BLaER1 (cell line): ENCODE results near the gene LGALS7.
"Not testable (repeated sequence)": the region's sequence is repeated elsewhere in the genome, so short reads cannot be mapped to it uniquely, and the experiment has no call there.

Experiments
- H3K27ac ChIP-seq: shearing (Covaris generic); formaldehyde crosslinking; 2 replicates; pipeline ENCODE4 v1.8.1; 2022
- H3K27me3 ChIP-seq: shearing (Covaris generic); formaldehyde crosslinking; 2 replicates; pipeline ENCODE4 v1.8.1; 2022
- H3K36me3 ChIP-seq: shearing (Covaris generic); formaldehyde crosslinking; 2 replicates; pipeline ENCODE4 v1.8.1; 2022
- H3K4me1 ChIP-seq: shearing (Covaris generic); formaldehyde crosslinking; 2 replicates; pipeline ENCODE4 v1.8.1; 2022
- H3K4me2 ChIP-seq: shearing (Covaris generic); formaldehyde crosslinking; 2 replicates; pipeline ENCODE4 v1.8.1; 2022
- H3K4me3 ChIP-seq: shearing (Covaris generic); formaldehyde crosslinking; 2 replicates; pipeline ENCODE4 v1.8.1; 2022
- H3K9ac ChIP-seq: shearing (Covaris generic); formaldehyde crosslinking; 2 replicates; pipeline ENCODE4 v1.8.1; 2022
- H3K9me3 ChIP-seq: shearing (Covaris generic); formaldehyde crosslinking; 2 replicates; pipeline ENCODE4 v1.8.1; 2022
- H4K20me1 ChIP-seq: shearing (Covaris generic); formaldehyde crosslinking; 2 replicates; pipeline ENCODE4 v1.8.1; 2022
- Cebpa-rat ChIP-seq: shearing (Covaris generic); IDR thresholded peaks from 2 replicates; pipeline ENCODE4 v1.8.1; 2022

The LGALS7 gene

DNA sequence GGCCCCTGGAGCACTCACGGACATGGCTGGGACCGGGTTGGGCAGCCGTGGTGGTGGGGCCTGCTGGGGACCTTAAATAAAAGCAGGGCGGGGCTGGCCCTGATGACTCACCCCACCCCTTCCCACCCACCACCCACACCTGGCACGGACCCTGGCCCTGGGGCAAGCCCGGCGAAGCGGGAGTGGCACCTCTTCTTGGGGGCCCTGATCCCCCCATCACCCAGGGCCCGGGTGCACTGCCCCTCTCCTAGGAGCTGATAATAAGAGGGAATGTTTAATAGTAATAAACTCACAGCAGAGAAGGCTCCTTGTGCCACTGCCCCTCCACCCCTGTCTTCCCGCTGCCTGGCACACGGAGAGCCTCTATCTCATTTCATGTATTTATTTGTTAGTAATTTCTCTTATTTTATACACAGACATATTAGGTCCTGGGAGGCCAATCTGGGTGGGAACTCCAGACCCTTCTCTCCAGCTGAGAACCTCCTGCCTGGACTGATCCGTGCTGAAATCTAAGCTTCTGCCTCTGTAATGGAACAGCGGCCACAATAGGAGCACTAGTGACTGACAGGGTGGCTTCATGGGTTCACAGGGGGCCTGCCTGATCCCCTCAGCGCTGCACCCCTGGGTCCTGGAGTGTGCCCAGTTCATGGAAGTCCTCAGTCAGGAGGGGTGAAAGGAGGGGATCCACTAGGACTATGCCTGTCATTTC, at the start of gene LGALS7:
Gene LGALS7, minus strand, starts transcription at position 49 of the 709 bp plus-strand sequence. Its CDS starts 25 bp downstream, at position 24.
- no peaks in the 10 kb centered on the region for H3K9me3 ChIP-seq
- H3K36me3 ChIP-seq: no peaks in the 10 kb centered on the region
- H3K27me3 ChIP-seq: 0 out of 2 replicates have a peak, but pooled peaks cover 3% of the 10 kb centered on the region
- H3K27ac ChIP-seq: no peak within 1 kb of the TSS
- H3K4me2 ChIP-seq: no peak within 1 kb of the TSS
- H3K9ac ChIP-seq: no peak within 1 kb of the TSS
- peaks cover 23% of the 10 kb centered on the region for H3K4me1 ChIP-seq
- no peak within 1 kb of the TSS for H3K4me3 ChIP-seq
- no peak for TF ChIP-seq Cebpa-rat
- no peaks in the 10 kb centered on the region for H4K20me1 ChIP-seq

DNA sequence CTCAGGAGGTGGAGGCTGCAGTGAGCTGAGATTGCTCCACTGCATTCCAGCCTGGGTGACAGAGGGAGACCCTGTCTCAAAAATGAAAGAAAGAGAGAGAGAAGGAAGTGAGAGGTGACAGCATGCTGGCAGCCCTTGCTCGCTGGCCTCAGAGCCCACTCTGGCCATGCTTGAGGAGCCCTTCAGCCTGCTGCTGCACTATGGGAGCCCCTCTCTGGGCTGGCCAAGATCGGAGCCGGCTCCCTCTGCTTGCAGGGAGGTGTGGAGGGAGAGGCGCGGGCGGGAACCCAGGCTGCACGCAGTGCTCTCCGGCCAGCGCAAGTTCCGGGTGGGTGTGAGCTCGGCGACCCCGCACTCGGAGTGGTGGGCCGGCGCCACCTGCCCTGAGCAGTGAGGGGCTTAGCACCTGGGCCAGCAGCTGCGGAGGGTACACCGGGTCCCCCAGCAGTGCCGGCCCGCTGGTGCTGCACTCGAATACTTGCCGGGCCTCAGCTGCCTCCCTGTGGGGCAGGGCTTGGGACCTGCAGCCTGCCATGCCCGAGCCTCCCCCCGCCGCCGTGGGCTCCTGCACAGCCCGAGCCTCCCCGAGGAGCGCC, 48.0 kb upstream of the LGALS7 start:
- H3K27me3 ChIP-seq, H3K9ac ChIP-seq, H3K9me3 ChIP-seq, H3K27ac ChIP-seq, H3K4me3 ChIP-seq, H3K4me2 ChIP-seq, H3K4me1 ChIP-seq: not testable (repeated sequence)
- peaks cover 24% of the 10 kb centered on the region; the same call in 1 of the 2 replicates for H4K20me1 ChIP-seq
- H3K36me3 ChIP-seq: peaks cover 89% of the 10 kb centered on the region

DNA sequence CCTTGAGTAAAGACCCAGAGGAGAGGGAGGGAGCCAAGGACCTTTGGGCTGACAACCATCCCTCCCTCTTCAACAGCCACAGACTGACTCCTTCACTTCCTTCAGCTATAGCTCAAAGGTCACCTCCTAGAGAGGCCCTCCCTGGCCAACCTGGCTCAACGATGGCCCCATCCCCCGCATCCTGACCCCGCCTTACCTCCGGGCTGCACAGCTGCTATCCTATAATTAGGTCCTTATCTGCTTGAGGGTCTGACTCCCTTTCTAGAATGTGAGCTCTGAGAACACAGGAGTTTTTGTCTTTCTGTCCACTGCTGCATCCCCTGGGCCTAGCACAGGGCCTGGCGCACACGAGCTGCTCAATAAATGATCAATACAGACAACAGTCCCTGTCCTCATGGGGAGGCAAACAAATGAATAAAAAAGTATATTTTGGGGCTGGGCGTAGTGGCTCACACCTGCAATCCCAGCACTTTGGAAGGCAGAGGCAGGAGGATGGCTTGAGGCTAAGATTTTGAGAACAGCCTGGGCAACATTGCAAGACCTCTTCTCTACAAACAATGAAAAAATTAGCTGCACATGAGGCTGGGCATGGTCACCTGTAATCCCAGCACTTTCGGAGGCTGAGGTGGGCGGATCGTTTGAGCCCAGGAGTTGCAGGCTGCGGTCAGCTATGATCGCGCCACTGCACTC, 46.1 kb upstream of the LGALS7 start:
- peaks cover 24% of the 10 kb centered on the region; the same call in 1 of the 2 replicates for H4K20me1 ChIP-seq
- peaks cover 10% of the 10 kb centered on the region for H3K9me3 ChIP-seq
- H3K4me2 ChIP-seq: no peak overlapping the region
- H3K27ac ChIP-seq: no peak overlapping the region
- H3K9ac ChIP-seq: no peak overlapping the region
- H3K27me3 ChIP-seq: no peaks in the 10 kb centered on the region
- no peak overlapping the region for H3K4me3 ChIP-seq
- H3K4me1 ChIP-seq: peaks cover 8% of the 10 kb centered on the region; the same call in 1 of the 2 replicates
- H3K36me3 ChIP-seq: peaks cover 89% of the 10 kb centered on the region
- no peak for TF ChIP-seq Cebpa-rat

DNA sequence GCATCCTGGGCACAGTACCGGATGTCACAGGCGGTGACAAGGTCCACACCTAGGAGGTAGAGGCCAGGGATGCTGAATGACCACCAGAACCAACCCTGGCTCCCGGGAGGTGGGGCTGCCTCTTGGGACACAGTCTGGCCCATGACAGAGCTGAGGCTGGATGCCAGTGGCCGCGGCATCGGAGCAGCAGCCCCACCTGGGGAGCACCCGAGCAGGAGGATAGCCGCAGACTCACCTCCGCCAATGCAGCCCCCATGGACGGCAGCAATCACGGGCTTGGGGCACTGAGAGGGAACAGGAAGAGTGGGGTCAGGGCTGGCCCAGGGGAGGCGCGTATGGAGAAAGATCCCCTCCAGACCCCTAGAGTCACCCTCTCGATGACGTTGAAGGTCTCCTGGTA, 43.8 kb upstream of the LGALS7 start:
- no peaks in the 10 kb centered on the region for H3K27me3 ChIP-seq

DNA sequence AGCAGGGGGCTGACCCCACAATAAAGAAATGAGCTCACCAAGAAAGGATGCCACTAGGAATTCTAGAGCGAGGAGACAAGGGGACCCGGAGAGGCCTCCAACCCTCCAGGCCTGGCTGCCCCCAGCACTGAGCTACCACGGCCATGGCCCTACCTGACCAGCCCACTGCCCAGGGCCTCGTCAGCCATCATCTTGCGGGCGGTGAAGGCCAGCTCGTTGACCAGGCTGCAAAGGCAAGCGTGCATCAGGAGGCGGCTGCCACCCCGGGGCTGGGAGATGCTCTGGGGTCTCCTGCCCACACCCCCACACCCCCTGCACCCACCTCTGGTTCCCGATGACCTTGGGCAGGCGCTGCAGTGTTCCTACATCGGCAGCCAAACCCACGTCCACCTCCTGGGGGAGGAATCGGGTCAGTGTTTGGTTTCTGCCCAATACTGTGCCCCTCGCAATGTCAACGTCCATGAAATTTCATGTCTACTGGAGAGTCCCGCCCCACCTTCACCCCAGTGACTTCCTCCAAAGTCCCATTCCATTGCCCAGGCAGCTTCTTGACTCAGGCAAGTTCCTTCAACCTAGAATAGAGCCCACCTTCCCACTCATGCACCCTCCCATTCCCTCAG, 42.9 kb upstream of the LGALS7 start:
- H3K27me3 ChIP-seq: no peaks in the 10 kb centered on the region
- H3K36me3 ChIP-seq: peaks cover 60% of the 10 kb centered on the region
- peaks cover 8% of the 10 kb centered on the region; the same call in 1 of the 2 replicates for H3K4me1 ChIP-seq
- H3K4me3 ChIP-seq: no peak overlapping the region
- H4K20me1 ChIP-seq: peaks cover 20% of the 10 kb centered on the region; the same call in 1 of the 2 replicates
- no peak overlapping the region for H3K4me2 ChIP-seq
- no peak overlapping the region for H3K9ac ChIP-seq
- TF ChIP-seq Cebpa-rat: no peak
- H3K27ac ChIP-seq: no peak overlapping the region
- no peaks in the 10 kb centered on the region for H3K9me3 ChIP-seq

More for the DNA sequence above, 43.8 kb upstream of the LGALS7 start:
- peaks cover 24% of the 10 kb centered on the region; the same call in 1 of the 2 replicates for H4K20me1 ChIP-seq
- H3K4me1 ChIP-seq: peaks cover 8% of the 10 kb centered on the region; the same call in 1 of the 2 replicates
- no peak for TF ChIP-seq Cebpa-rat
- no peak overlapping the region for H3K27ac ChIP-seq
- no peaks in the 10 kb centered on the region for H3K9me3 ChIP-seq
- H3K4me3 ChIP-seq: no peak overlapping the region
- H3K36me3 ChIP-seq: peaks cover 68% of the 10 kb centered on the region
- H3K4me2 ChIP-seq: no peak overlapping the region
- H3K9ac ChIP-seq: no peak overlapping the region

DNA sequence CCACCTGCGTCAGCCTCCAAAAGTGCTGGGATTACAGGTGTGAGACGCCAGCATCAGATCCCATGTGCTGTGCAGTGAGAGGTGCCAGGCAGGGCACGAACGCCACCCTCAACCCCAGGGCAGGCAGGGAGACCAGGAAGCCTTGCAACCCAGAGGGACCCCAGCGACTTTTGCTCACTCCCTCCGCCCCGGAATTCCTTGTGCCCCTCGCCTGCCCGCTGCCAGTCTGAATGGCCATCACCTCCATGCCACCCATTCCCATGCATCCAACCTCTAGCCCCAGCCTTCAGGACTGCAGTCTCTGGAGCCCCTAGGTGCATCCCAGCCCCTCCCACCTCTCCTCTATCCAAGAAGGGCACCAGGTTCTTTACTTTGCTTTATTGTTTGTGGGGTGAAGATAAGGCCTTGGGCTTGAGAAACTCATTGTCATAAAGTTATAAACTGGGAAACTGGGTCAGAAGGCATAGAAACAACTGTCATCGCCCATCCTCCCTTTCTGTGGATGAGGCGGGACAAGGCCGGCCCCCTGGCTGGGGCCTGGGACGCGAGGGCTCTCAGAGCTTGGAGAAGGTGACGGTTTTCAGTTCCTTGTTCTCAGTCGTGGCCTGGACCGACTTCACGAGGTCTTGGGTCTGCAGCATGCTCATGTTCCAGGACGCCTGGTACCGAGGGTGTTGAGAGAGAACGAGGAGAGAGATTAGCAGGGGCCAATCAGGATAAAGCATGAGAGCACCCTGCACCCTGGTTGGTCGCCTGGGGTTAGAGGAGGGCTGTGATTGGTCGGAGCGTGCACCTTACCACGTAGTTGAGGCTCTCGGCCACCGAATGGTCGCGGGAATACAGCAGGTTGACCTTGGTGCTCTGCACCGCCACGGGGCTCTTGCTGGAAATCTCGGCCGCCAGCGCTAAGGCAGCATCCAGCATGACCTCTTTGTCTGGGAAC, 42.0 kb upstream of the LGALS7 start:
- no peak for TF ChIP-seq Cebpa-rat
- Histone ChIP-seq H3K4me2 (no peak overlapping the region), H3K27ac (no peak overlapping the region), H3K4me3 (no peak overlapping the region), H3K9me3 (no peaks in the 10 kb centered on the region), H3K36me3 (peaks cover 52% of the 10 kb centered on the region), H3K4me1 (peaks cover 8% of the 10 kb centered on the region; the same call in 1 of the 2 replicates), H3K9ac (no peak overlapping the region), H4K20me1 (peaks cover 11% of the 10 kb centered on the region; the same call in 1 of the 2 replicates), H3K27me3 (no peaks in the 10 kb centered on the region)

DNA sequence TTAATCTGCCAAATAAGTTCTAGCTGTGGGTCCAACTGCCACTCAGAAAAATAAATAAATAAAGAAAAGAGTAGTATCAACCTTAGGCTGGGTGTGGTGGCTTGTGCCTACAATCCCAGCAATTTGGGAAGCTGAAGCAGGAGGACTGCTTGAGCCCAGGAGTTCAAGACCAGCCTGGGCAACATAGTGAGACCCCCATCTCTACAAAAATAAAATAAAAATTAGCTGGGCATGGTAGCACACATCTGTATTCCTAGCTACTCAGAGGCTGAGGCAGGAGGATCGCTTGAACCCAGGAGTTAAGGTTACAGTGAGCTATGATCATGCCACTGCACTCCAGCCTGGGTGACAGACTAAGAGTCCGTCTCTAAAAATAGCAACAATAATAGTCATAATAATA, 40.6 kb upstream of the LGALS7 start:
- not testable (repeated sequence) for H3K27me3 ChIP-seq, H3K4me2 ChIP-seq, H3K9ac ChIP-seq, H3K27ac ChIP-seq, H3K9me3 ChIP-seq, H4K20me1 ChIP-seq, H3K4me3 ChIP-seq, H3K4me1 ChIP-seq
- H3K36me3 ChIP-seq: peaks cover 47% of the 10 kb centered on the region

DNA sequence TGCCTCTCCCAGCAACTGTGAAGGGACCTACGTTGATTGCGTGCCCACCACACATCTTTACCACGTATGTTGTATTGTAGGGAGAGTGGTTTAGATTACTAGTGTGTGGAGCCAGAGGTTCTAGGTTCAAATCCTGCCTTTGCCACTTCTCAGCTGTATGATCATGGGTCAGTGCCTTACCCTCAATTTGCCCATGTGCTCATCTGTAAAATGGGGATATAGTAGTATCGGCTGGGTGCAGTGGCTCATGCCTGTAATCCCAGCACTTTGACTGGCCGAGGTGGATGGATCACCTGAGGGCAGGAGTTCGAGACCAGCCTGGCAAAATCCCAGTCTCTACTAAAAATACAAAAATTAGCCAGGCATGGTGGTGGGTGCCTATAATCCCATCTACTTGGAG, 40.0 kb upstream of the LGALS7 start:
- Histone ChIP-seq H3K27me3 (no peaks in the 10 kb centered on the region), H4K20me1 (no peaks in the 10 kb centered on the region; the same call in 1 of the 2 replicates), H3K9ac (no peak overlapping the region), H3K4me3 (no peak overlapping the region), H3K4me2 (no peak overlapping the region), H3K36me3 (peaks cover 45% of the 10 kb centered on the region), H3K4me1 (no peaks in the 10 kb centered on the region), H3K27ac (no peak overlapping the region), H3K9me3 (peaks cover 6% of the 10 kb centered on the region; the same call in 1 of the 2 replicates)
- no peak for TF ChIP-seq Cebpa-rat

DNA sequence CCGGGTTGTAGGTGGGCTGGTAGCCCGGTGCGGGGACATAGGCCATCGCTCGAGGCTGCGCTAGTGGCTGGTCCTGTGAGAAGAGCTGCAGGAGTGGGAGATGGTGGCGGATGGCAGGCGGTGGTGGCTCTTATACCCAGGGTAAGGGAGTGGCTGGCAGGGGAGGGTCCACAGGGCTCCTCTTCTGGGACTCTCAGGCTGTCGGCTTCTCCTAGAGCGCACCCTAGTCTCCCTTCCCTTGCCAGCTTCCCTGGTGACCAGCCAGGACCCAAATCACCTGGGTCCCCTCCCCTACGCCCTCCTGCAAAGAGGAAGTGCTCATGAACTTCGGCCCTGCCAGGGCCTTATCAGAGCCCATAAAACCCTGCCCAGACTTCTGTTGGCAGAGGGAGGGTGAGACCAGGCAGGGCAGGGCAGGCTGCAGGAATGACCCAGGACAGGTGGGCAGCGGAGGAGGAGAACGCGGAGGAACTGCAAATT, 39.6 kb upstream of the LGALS7 start, which contains the start of gene LGALS4:
Gene LGALS4, minus strand, starts transcription at position 105 of the 480 bp plus-strand sequence. Its CDS starts 59 bp downstream, at position 46.
- no peak within 1 kb of the TSS for H3K9ac ChIP-seq
- no peaks in the 10 kb centered on the region; the same call in 1 of the 2 replicates for H4K20me1 ChIP-seq
- H3K4me2 ChIP-seq: no peak within 1 kb of the TSS
- peaks cover 41% of the 10 kb centered on the region for H3K36me3 ChIP-seq
- peaks cover 7% of the 10 kb centered on the region; the same call in 1 of the 2 replicates for H3K9me3 ChIP-seq
- H3K27me3 ChIP-seq: no peaks in the 10 kb centered on the region
- no peaks in the 10 kb centered on the region for H3K4me1 ChIP-seq
- no peak within 1 kb of the TSS for H3K4me3 ChIP-seq
- TF ChIP-seq Cebpa-rat: no peak
- no peak within 1 kb of the TSS for H3K27ac ChIP-seq
